ENCODE results near the gene SLC35E4.

Gene SLC35E4

DNA sequence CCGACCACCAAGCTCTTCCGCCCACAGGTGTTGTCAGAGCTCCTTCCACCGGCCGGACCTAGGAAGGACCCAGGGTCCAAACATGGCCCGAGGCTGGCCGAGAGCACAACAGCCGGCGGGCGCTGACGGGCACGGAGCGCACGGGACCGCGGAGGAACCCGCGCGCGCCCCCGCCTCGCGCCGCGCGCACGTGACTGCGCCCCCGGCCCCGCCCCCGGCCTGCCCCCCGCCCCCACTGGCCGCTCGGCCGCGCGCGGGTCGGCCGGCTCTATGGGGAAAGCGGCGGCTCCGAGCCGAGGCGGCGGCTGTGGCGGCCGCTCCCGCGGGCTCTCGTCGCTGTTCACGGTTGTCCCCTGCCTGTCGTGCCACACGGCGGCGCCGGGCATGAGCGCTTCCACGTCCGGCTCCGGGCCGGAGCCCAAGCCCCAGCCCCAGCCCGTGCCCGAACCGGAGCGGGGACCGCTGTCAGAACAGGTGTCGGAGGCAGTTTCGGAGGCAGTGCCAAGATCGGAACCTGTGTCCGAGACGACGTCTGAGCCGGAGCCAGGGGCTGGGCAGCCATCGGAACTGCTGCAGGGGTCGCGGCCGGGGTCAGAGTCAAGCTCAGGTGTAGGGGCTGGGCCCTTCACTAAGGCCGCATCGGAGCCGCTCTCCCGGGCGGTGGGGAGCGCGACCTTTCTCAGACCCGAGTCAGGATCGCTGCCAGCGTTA, 59.2 kb downstream of the SLC35E4 start, which contains the start of gene OSBP2:
OSBP2 (plus strand) TSS at position 235 of the 711 bp plus-strand sequence; CDS start at position 271, 36 bp downstream.
- DNase-seq, result no peak

DNA sequence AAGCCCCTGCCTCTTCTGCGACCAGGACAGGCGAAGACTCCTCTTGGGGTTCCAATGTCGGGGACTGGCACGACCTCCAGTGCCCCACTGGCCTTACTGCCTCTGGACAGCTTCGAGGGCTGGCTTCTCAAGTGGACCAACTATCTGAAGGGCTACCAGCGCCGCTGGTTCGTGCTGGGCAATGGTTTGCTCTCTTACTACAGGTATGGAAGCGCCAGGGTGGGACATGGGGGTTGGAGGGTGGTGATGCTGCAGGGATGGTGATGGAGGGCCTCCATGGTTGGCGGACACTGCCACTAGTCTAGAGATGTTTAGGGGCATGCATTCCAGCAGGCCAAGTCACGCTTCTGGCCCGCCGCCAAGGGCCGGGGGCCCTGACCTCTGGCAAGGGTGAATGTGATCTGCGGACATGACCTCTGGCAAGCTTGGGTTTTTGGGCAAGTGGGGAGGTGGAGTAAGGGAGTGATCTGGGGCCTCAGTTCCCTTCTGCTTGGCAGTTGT, 59.8 kb downstream of the SLC35E4 start:
- DNase-seq, result no peak

DNA sequence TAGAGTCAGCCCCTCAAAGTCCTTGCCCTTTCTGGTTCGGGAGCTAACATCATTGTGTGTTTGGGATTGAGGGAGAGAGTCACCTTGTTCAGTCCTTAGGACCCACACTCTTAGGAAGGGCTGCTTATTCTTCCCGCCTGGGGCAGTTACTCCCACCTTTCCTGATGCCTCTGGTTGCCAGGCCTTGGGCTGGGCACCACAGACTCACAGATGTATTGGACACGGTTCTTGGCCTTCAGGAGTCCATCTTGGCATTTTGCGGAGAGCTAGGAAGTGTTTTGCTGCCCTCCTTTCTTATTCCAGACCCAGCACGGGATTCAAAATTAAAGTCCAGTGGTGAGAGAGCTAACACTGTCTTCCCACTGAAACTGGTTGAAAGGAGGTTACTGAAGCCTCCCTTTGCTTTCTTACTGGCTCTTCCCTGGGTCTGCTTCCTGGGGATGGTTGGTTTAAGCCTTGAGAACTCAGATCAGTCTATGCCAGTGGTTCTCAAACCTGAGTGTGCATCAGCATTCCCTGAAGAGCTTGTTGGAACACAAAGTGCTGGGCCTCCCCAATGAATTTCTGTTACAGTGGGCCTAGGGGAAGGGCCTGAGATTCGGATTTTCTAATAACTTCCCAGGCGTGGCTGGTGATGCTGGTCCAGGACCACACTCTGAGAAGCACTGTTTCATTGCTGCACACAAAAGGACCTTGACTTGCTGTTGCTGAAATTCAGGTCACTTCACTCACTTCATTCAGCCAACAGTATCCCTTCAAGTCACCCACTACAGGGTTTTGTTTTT, 60.5 kb downstream of the SLC35E4 start:
- no peak for DNase-seq

Data from NK-92 treated with Interleukin-12 subunit alpha and Interleukin-12 subunit beta, amount 100 ng/mL, for 24 hours (cell line).